Measurements from ENCODE around the gene MAGI1.
A peak's percentile ranks its signal among the peaks of the same experiment; 100 is the strongest.

The MAGI1 gene

GRCh38 chr3:65433480-65433879, 605.2 kb downstream of the MAGI1 start:
- no peak for DNase-seq

- no peak for DNase-seq
Observed at GRCh38 chr3:65432388-65433003, 606.2 kb downstream of the MAGI1 start.

GRCh38 chr3:65425880-65426279, 612.8 kb downstream of the MAGI1 start:
- no peak for DNase-seq

GRCh38 chr3:65422154-65422553, 616.6 kb downstream of the MAGI1 start:
- no peak for DNase-seq

GRCh38 chr3:65419233-65419632, 619.5 kb downstream of the MAGI1 start:
- no peak for DNase-seq

GRCh38 chr3:65413891-65414290, 624.8 kb downstream of the MAGI1 start:
- DNase-seq = no peak

GRCh38 chr3:65412588-65412987, 626.1 kb downstream of the MAGI1 start:
- peak; percentile 49 for DNase-seq

- DNase-seq = no peak
Observed at GRCh38 chr3:65411367-65411766, 627.4 kb downstream of the MAGI1 start.

- DNase-seq = no peak
Observed at GRCh38 chr3:65409176-65409569, 629.5 kb downstream of the MAGI1 start.

GRCh38 chr3:65408531-65409175, 630.1 kb downstream of the MAGI1 start:
- no peak for DNase-seq

GRCh38 chr3:65406470-65406869, 632.2 kb downstream of the MAGI1 start:
- DNase-seq = no peak

- no peak for DNase-seq
Observed at GRCh38 chr3:65402597-65402996, 636.1 kb downstream of the MAGI1 start.

GRCh38 chr3:65401359-65402305, 637.1 kb downstream of the MAGI1 start:
- no peak for DNase-seq

- no peak for DNase-seq
Observed at GRCh38 chr3:65400899-65401298, 637.8 kb downstream of the MAGI1 start.

GRCh38 chr3:65398953-65399352, 639.8 kb downstream of the MAGI1 start:
- no peak for DNase-seq

GRCh38 chr3:65396078-65396477, 642.6 kb downstream of the MAGI1 start:
- no peak for DNase-seq

GRCh38 chr3:65391068-65391467, 647.6 kb downstream of the MAGI1 start:
- no peak for DNase-seq

GRCh38 chr3:65385805-65386204, 652.9 kb downstream of the MAGI1 start:
- no peak for DNase-seq

GRCh38 chr3:65381496-65382010, 657.2 kb downstream of the MAGI1 start:
- no peak for DNase-seq

GRCh38 chr3:65379223-65379622, 659.5 kb downstream of the MAGI1 start:
- DNase-seq = no peak

GRCh38 chr3:65377637-65378036, 661.1 kb downstream of the MAGI1 start:
- no peak for DNase-seq

GRCh38 chr3:65376426-65376825, 662.3 kb downstream of the MAGI1 start:
- DNase-seq = no peak

GRCh38 chr3:65371053-65371452, 667.7 kb downstream of the MAGI1 start:
- DNase-seq = no peak

- DNase-seq = no peak
Observed at GRCh38 chr3:65368866-65369265, 669.9 kb downstream of the MAGI1 start.

All from NCI-H187 treated with DMSO at 0.1 percent for 48 hours (cell line).